Naive B cell (primary cell): ENCODE measurements around the gene TRIM36. TPM values are rescaled to one million over a fixed set of nuclear protein-coding genes. Genes with fewer than 3 reads are reported as not detected.

ENCODE experiments used
- ATAC-seq, 2 donors: fragments of 150-1000 bp; cut with Tn5 transposase; 2 replicates each; pipeline ENCODE4 v1.10.0; 2021; ENCODE audit warnings: low read depth in 2 of 2, mild to moderate bottlenecking in 2 of 2, moderate library complexity in 2 of 2
- DNase-seq: peaks from one replicate; pipeline ENCODE4 v3.0.0; 2022
- H3K27ac Mint-ChIP-seq, 6 donors: one replicate each; pipeline ENCODE4 v1.8.0; 2020 to 2022; ENCODE audit warnings: mild to moderate bottlenecking in 6 of 6, mixed read lengths in 6 of 6, moderate library complexity in 5 of 6, inconsistent platforms in 2 of 6
- H3K27me3 Mint-ChIP-seq, 3 donors: one replicate each; pipeline ENCODE4 v1.8.0; 2021 to 2022; ENCODE audit warnings: mixed read lengths in 3 of 3, mild to moderate bottlenecking in 1 of 3
- H3K36me3 Mint-ChIP-seq, 2 donors: one replicate each; pipeline ENCODE4 v1.8.0; 2020 to 2022; ENCODE audit warnings: mixed read lengths in 2 of 2, inconsistent platforms in 1 of 2, mild to moderate bottlenecking in 1 of 2
- H3K4me1 Mint-ChIP-seq, 3 donors: one replicate each; pipeline ENCODE4 v1.8.0; 2020 to 2022; ENCODE audit warnings: mixed read lengths in 3 of 3, inconsistent platforms in 1 of 3, mild to moderate bottlenecking in 1 of 3, moderate library complexity in 1 of 3
- H3K4me3 Mint-ChIP-seq, 8 donors: one replicate each; pipeline ENCODE4 v1.8.0; 2020 to 2022; ENCODE audit warnings: mild to moderate bottlenecking in 8 of 8, mixed read lengths in 8 of 8, moderate library complexity in 8 of 8, inconsistent platforms in 2 of 8
- H3K9me3 Mint-ChIP-seq, 7 donors: one replicate each; pipeline ENCODE4 v1.8.0; 2020 to 2022; ENCODE audit warnings: mixed read lengths in 7 of 7, mild to moderate bottlenecking in 5 of 7, inconsistent platforms in 2 of 7, moderate library complexity in 1 of 7
- polyA plus RNA-seq, 6 donors: library from polyadenylated mRNA; unstranded; fragments of 300-500 nt; fragmentation: Illumina TruSeq; gene quantifications; one replicate each; pipeline ENCODE4 v1.2.3, GENCODE V29; 2021; ENCODE audit warnings: low read depth in 6 of 6

The TRIM36 gene, protein sequence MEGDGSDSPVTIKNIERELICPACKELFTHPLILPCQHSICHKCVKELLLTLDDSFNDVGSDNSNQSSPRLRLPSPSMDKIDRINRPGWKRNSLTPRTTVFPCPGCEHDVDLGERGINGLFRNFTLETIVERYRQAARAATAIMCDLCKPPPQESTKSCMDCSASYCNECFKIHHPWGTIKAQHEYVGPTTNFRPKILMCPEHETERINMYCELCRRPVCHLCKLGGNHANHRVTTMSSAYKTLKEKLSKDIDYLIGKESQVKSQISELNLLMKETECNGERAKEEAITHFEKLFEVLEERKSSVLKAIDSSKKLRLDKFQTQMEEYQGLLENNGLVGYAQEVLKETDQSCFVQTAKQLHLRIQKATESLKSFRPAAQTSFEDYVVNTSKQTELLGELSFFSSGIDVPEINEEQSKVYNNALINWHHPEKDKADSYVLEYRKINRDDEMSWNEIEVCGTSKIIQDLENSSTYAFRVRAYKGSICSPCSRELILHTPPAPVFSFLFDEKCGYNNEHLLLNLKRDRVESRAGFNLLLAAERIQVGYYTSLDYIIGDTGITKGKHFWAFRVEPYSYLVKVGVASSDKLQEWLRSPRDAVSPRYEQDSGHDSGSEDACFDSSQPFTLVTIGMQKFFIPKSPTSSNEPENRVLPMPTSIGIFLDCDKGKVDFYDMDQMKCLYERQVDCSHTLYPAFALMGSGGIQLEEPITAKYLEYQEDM
- polyA plus RNA-seq = under 1 TPM in 1 of 6 donors, not detected in 5; 0.45 TPM

DNA sequence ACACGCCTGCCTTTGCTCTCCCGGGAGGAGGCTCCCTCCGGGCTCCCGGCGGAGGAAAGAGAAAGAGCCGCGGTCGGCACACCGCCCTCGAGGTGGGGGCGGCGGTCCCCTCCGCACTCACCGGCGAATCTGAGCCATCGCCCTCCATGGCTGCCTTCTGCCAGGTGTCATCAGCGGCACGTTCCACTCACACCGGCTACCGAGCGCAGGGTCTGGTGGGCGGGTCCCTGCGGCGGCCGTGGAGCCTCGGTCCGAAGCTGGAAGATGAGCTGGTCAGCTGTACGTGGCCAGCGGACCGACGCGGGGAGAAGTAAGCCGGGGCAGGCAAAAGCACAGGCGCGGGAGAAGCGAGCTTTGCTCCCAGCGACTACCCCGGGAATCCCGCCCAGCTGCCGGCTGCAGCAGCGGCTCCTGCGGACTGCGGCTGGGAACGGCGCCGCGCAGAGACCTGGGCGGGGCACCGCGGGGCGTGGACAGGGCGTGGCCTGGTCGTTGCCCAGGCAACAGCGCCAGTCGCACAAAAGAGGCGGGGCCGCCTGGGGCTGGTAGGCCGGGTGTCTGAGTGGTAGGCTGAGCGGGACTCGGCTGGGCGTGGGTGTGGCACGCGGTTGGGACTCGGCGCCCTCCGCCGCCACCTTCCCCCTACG lies at the start of gene TRIM36:
Gene TRIM36, minus strand, starts transcription at position 422 of the 647 bp plus-strand sequence. Its CDS starts 274 bp downstream, at position 148.
- H3K36me3 Mint-ChIP-seq = peaks cover 11 to 15% of the 10 kb centered on the region in 2 donors
- peak within 1 kb of the TSS in 5 of 6 donors; percentile 78 to 96 (median 85) for H3K27ac Mint-ChIP-seq
- H3K4me1 Mint-ChIP-seq = peaks cover 4 to 18% (median 9%) of the 10 kb centered on the region in 3 donors
- H3K9me3 Mint-ChIP-seq = peaks cover 11 to 29% (median 26%) of the 10 kb centered on the region in 7 donors
- H3K27me3 Mint-ChIP-seq = peaks cover 40 to 86% (median 41%) of the 10 kb centered on the region in 3 donors
- DNase-seq (peak; percentile 91), ATAC-seq (peak; percentile 91 to 93)
- H3K4me3 Mint-ChIP-seq = peak within 1 kb of the TSS; percentile 83 to 92 (median 86)

DNA sequence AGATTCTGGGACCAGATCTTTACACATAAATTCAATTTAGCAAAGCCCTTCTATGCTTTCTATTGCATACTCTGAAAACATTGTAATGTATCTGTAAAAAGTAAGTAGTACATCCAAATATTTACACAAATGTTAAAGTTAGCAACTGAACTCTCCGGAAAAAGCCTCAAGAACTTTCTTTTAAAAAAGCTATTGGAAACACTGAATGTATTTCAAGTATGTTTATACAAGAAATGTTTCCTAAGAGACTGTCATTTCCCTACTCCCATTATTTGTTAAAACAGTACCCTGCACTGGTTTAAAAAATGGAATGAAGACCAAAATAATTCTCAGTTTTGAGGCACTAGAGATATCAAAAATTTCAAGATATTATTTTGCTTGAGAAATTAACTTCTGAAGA lies 44.8 kb upstream of the TRIM36 start:
- Mint-ChIP-seq H3K27ac (no peak overlapping the region), H3K9me3 (no peaks in the 10 kb centered on the region), H3K27me3 (no peaks in the 10 kb centered on the region), H3K4me1 (peaks cover 0 to 7% (median 2%) of the 10 kb centered on the region in 3 donors), H3K4me3 (no peak overlapping the region), H3K36me3 (peaks cover 8 to 18% of the 10 kb centered on the region in 2 donors)
- no peak for DNase-seq
- ATAC-seq = no peak

DNA sequence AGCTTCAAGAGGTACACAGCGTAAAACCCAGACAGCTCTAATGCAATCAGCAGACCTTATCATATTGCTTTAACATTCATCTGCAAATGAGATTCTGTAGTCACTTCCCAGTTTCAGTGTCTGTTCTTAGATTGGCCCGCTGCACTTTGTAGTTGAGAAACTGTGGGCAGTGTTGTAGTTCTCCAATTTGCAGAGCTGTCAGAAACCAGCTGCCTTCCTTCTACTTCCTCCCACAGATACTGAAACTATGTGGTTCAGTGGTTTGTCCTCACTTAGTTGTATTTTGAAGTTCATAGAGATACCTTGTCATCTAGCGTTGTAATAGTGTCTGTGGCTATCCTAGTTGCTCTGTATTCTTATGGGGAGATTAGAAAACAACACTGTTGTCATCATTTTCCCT lies 39.6 kb upstream of the TRIM36 start:
- Mint-ChIP-seq H3K4me1 (peaks cover 12 to 17% (median 13%) of the 10 kb centered on the region in 3 donors), H3K27ac (peak overlapping the region in 5 of 6 donors; percentile 47 to 93 (median 91)), H3K36me3 (peaks cover 0 to 7% of the 10 kb centered on the region in 2 donors), H3K9me3 (no peaks in the 10 kb centered on the region), H3K4me3 (peak overlapping the region in 3 of 8 donors; percentile 32 to 80 (median 42)), H3K27me3 (no peaks in the 10 kb centered on the region)
- DNase-seq (peak; percentile 87), ATAC-seq (peak; percentile 96)

DNA sequence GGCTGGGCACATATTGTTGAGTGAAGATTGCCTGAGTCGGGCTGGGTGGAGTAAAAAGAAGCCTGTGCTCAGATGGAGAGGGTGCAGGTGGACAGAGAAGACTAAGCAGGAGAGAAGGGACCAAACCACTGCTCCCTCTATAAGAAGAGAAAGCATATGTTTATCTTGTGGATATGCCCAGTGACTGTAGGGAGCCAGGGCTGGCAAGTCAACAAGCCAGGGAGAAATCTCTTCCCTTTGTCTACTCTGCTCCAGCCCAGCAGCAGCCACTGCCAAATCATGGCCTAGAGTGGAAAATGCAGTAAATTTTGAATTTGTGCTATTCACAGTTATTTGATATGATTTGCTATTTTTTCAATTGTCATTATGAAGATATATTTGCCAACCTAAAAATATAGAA lies 33.2 kb upstream of the TRIM36 start:
- no peaks in the 10 kb centered on the region for H3K27me3 Mint-ChIP-seq
- ATAC-seq = no peak

DNA sequence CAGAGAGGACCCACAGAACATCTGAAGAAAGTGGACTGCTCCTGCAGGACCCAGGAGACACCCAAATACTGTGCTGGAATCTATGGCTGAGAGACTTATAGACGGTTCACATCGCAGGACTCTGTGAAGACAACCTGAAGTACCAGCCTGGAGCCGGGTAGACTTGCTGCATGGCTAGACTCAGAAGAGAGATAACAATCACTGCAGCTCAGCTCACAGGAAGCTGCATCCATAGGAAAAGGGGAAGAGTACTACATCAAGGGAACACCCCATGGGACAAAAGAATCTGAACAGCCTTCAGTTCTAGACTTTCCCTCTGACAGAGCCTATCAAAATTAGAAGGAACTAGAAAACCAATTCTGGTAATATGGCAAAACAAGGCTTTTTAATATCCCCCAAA lies 26.5 kb upstream of the TRIM36 start:
- H3K4me1 Mint-ChIP-seq = no peaks in the 10 kb centered on the region
- DNase-seq (no peak), ATAC-seq (no peak)
- no peak overlapping the region for H3K27ac Mint-ChIP-seq
- peaks cover 0 to 13% of the 10 kb centered on the region in 2 donors for H3K36me3 Mint-ChIP-seq
- H3K27me3 Mint-ChIP-seq = peaks cover 4 to 12% (median 9%) of the 10 kb centered on the region in 3 donors
- no peak overlapping the region for H3K4me3 Mint-ChIP-seq
- H3K9me3 Mint-ChIP-seq = peaks cover 0 to 20% (median 3%) of the 10 kb centered on the region in 7 donors

More for the DNA sequence above, 33.2 kb upstream of the TRIM36 start:
- no peak for DNase-seq
- peaks cover 0 to 20% (median 3%) of the 10 kb centered on the region in 7 donors for H3K9me3 Mint-ChIP-seq
- H3K27ac Mint-ChIP-seq = no peak overlapping the region
- H3K4me1 Mint-ChIP-seq = no peaks in the 10 kb centered on the region
- H3K36me3 Mint-ChIP-seq = no peaks in the 10 kb centered on the region
- no peak overlapping the region for H3K4me3 Mint-ChIP-seq

DNA sequence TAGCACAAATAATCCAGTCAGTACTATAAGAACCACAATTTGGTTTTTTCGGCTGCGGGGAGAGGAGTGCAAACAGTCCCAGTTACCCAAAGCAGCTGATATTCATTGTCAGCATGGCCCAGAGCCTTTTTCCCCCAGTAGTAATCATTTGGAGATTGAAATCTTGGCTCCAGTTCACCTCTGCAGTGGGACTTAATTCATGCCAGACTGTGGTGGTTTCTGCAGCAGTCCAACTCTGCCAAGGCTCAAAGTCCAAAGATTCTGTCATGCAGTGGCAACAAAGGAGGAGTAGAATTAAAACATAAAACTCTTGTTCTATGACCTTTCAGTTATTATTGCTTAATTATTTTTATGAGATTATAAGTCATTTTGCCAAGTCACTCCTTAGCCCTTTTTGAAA lies 25.0 kb upstream of the TRIM36 start:
- Mint-ChIP-seq H3K36me3 (peaks cover 0 to 13% of the 10 kb centered on the region in 2 donors), H3K27ac (no peak overlapping the region), H3K9me3 (peaks cover 0 to 9% (median 3%) of the 10 kb centered on the region in 7 donors), H3K4me3 (no peak overlapping the region), H3K4me1 (no peaks in the 10 kb centered on the region), H3K27me3 (peaks cover 13 to 22% (median 15%) of the 10 kb centered on the region in 3 donors)
- no peak for ATAC-seq
- no peak for DNase-seq

DNA sequence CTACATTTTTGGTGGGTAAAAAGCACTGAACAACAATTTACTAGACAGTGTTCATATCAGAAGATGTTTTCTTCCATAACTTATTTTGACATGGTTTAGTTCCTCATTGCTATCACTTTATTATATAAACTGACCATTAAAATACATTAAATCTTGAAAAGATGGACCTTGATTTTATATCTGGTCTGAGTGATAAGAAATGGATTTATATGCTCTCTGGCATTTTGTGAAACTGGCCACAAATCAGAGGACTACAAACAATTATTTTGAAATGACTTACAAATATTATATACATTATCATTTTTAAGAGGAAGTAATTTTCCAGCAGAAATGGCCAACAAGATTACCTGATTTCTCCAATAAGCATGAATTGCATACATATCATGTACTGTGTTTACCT lies 23.6 kb upstream of the TRIM36 start:
- peaks cover 13 to 30% (median 15%) of the 10 kb centered on the region in 3 donors for H3K27me3 Mint-ChIP-seq
- no peaks in the 10 kb centered on the region for H3K4me1 Mint-ChIP-seq
- no peak overlapping the region for H3K27ac Mint-ChIP-seq
- DNase-seq = no peak
- H3K4me3 Mint-ChIP-seq = no peak overlapping the region
- peaks cover 0 to 13% of the 10 kb centered on the region in 2 donors for H3K36me3 Mint-ChIP-seq
- H3K9me3 Mint-ChIP-seq = no peaks in the 10 kb centered on the region
- ATAC-seq = no peak

DNA sequence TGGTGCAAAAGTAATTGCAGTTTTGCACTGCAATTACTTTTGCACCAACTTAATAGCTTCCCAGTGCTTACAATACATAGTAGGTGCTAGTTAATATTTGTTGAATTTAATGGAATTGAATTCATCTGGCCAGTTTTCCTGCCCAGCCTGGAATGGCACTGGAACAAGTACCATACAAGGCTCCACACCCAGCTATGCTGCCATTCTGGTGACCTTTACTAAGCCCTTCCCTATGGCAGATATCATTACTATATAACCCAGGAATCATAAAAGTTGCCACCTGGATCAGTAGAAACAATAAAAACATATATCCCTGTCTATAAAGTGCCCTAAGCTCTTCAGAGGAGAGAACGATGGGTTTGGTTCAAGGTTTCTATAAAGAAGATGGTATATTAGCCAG lies 22.4 kb upstream of the TRIM36 start:
- DNase-seq = no peak
- Mint-ChIP-seq H3K9me3 (no peaks in the 10 kb centered on the region), H3K27me3 (peaks cover 15 to 36% (median 18%) of the 10 kb centered on the region in 3 donors), H3K4me3 (no peak overlapping the region), H3K4me1 (no peaks in the 10 kb centered on the region), H3K27ac (no peak overlapping the region), H3K36me3 (peaks cover 0 to 11% of the 10 kb centered on the region in 2 donors)
- ATAC-seq = no peak

DNA sequence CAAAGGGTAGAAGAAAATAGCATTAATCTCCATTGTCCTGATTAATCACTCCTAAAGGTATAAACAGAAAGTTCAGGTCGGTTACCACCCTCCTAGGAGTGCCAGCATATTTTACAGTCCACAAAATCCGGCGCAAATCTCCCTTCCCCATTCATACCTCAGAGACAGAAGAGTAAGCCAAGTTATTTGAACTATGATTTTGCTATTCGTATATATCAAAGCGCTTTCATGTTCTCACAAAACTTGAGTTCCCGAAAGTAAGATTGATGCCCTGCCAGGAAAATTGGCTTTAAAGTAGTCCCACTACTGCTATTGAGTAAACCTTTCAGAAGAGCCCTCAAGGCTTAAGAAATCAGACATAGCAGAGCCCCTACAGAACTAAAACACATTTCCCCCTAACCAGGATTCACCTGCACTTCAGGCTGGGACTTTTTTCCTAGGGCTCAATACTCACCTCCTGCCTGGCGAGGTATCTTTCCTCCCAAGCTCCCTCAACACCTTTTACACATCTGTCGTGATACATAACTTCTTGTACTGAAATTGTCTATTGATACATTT lies 21.8 kb upstream of the TRIM36 start:
- H3K27me3 Mint-ChIP-seq = peaks cover 15 to 41% (median 22%) of the 10 kb centered on the region in 3 donors
- ATAC-seq (no peak), DNase-seq (no peak)
- H3K27ac Mint-ChIP-seq = peak overlapping the region in 1 of 6 donors; percentile 37
- peaks cover 0 to 5% of the 10 kb centered on the region in 2 donors for H3K36me3 Mint-ChIP-seq
- H3K4me3 Mint-ChIP-seq = no peak overlapping the region
- no peaks in the 10 kb centered on the region for H3K4me1 Mint-ChIP-seq
- no peaks in the 10 kb centered on the region for H3K9me3 Mint-ChIP-seq

DNA sequence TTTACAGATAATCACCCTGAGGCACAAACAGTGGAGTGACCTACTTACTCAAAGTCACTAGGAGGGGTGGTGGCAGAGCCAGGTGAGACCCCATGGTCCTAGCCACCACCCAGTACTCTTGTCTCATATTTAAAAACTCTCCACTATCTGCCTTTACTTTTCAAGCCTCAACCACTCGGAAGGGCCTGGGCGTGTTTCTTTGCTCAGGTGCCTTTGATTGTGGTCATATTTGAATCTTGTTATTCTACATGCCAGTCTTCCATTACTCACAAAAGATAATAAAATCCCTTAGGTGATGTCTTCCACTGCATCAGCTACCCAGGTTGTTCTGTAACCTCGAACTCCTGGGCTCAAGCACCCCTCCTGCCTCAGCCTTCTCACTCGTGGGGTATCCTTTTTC lies 20.7 kb upstream of the TRIM36 start:
- DNase-seq = no peak
- H3K9me3 Mint-ChIP-seq = no peaks in the 10 kb centered on the region
- peaks cover 15 to 45% (median 29%) of the 10 kb centered on the region in 3 donors for H3K27me3 Mint-ChIP-seq
- H3K4me3 Mint-ChIP-seq = no peak overlapping the region
- no peaks in the 10 kb centered on the region for H3K4me1 Mint-ChIP-seq
- ATAC-seq = no peak
- no peaks in the 10 kb centered on the region for H3K36me3 Mint-ChIP-seq
- no peak overlapping the region for H3K27ac Mint-ChIP-seq

DNA sequence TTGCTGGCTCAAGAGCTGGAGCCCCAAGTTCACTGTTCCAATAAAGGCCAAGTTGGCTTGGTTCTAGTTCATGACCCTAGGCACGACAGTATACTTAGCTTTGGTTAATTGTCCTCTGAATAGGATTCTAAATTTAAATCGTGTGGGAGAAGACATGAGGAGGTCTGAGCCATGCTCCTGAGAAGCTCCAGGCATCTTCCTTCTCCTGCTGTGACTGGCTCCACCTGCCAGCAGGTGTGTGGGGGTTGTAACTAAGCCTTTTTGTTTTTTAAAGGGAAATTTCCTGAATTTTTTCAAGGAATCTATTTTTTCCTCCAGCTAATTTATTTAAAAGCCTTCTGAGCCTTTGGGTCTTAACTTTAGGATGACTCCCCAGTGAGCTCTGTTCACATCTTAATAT lies 20.2 kb upstream of the TRIM36 start:
- ATAC-seq (no peak), DNase-seq (no peak)
- no peak overlapping the region for H3K4me3 Mint-ChIP-seq
- H3K36me3 Mint-ChIP-seq = no peaks in the 10 kb centered on the region
- H3K9me3 Mint-ChIP-seq = peaks cover 0 to 2% (median 0%) of the 10 kb centered on the region in 7 donors
- no peaks in the 10 kb centered on the region for H3K4me1 Mint-ChIP-seq
- H3K27ac Mint-ChIP-seq = no peak overlapping the region
- H3K27me3 Mint-ChIP-seq = peaks cover 19 to 50% (median 35%) of the 10 kb centered on the region in 3 donors

DNA sequence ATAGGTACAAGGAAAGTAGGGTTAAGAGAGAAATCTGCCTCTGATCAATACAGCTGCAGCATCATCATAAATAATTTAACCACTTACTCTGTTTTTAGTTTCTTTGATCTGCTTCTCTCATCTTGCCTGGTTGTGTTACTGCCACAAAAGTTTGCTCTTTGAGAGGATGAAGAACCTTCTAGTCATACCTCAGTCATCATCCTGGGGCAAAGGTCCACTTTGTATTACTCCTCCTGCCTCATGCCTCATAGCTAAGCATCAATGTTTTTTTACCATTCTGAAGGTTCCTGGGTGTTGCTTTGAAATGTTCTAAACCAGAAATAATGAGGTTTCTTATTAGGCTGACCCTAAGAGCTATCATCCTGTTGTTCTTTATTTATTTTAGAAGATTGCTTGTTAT lies 17.1 kb upstream of the TRIM36 start:
- H3K9me3 Mint-ChIP-seq = peaks cover 0 to 5% (median 2%) of the 10 kb centered on the region in 7 donors
- H3K27ac Mint-ChIP-seq = no peak overlapping the region
- H3K4me3 Mint-ChIP-seq = no peak overlapping the region
- no peaks in the 10 kb centered on the region for H3K36me3 Mint-ChIP-seq
- H3K4me1 Mint-ChIP-seq = no peaks in the 10 kb centered on the region
- ATAC-seq = no peak
- no peak for DNase-seq
- H3K27me3 Mint-ChIP-seq = peaks cover 38 to 68% (median 52%) of the 10 kb centered on the region in 3 donors

DNA sequence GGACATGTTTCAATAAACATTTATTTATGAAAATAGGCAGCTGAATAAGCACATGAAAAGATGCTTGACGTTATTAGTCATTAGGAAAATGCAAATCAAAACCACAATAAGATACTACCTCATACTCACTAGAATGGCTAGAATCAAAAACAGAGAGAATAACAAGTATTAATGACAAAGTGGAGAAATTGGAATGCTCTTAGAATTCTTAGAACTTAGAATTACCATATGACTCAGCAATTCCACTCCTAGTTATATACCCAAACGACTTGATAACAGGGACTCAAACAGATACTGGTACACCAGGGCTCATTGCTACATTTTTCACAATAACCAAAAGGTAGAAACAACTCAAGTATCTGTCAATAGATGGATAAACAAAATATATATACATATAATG lies 15.1 kb upstream of the TRIM36 start:
- Mint-ChIP-seq H3K4me1 (peaks cover 9 to 12% (median 9%) of the 10 kb centered on the region in 3 donors), H3K27ac (no peak overlapping the region), H3K36me3 (peaks cover 0 to 5% of the 10 kb centered on the region in 2 donors), H3K27me3 (peaks cover 41 to 72% (median 61%) of the 10 kb centered on the region in 3 donors), H3K9me3 (peaks cover 0 to 12% (median 2%) of the 10 kb centered on the region in 7 donors), H3K4me3 (no peak overlapping the region)
- DNase-seq (no peak), ATAC-seq (no peak)
